ENCODE data around the gene ROR1. TPM values are rescaled to one million over a fixed set of nuclear protein-coding genes. Genes with fewer than 3 reads are reported as not detected.

Gene ROR1
- total RNA-seq, 6 experiments from 2014 or later = 0.04 to 0.58 (median 0.37) TPM

GRCh38 chr1:64139877-64140276 lies 366.1 kb downstream of the ROR1 start:
- 49% methylated on average over 10 of the region's 10 CpGs for WGBS (ENCODE audit: insufficient coverage, low coverage, low lambda C conversion rate, missing lambda C conversion rate)
- Histone ChIP-seq H3K4me1 (no peaks in the 10 kb centered on the region), H3K27me3 (no peaks in the 10 kb centered on the region), H3K4me3 (no peak overlapping the region), H3K9me3 (no peaks in the 10 kb centered on the region), H3K27ac (no peak overlapping the region), H3K36me3 (no peaks in the 10 kb centered on the region)
- TF ChIP-seq POLR2A (IDR thresholded peaks at IDR 0.05) (no peak), CTCF (IDR thresholded peaks at IDR 0.05) (no peak)
- DNase-seq = no peak
- ATAC-seq = no peak
- intact Hi-C loops (cut with DNase I) = loop anchor here in 1 of 2 donors (10.0 kb wide), 1 partner anchor 445 kb away; no protein-coding TSS in a partner anchor

- Histone ChIP-seq H3K9me3 (no peaks in the 10 kb centered on the region), H3K36me3 (no peaks in the 10 kb centered on the region), H3K27me3 (no peaks in the 10 kb centered on the region), H3K4me1 (no peaks in the 10 kb centered on the region), H3K4me3 (no peak overlapping the region), H3K27ac (no peak overlapping the region)
- intact Hi-C loops (cut with DNase I) = no loop called here
- TF ChIP-seq POLR2A (IDR thresholded peaks at IDR 0.05) (no peak), CTCF (IDR thresholded peaks at IDR 0.05) (no peak)
- 56% methylated on average over 2 of the region's 2 CpGs for WGBS (ENCODE audit: insufficient coverage, low coverage, low lambda C conversion rate, missing lambda C conversion rate)
- DNase-seq (no peak), ATAC-seq (no peak)
Observed at GRCh38 chr1:64140596-64140995, 366.8 kb downstream of the ROR1 start.

- TF ChIP-seq POLR2A (IDR thresholded peaks at IDR 0.05) (no peak), CTCF (IDR thresholded peaks at IDR 0.05) (no peak)
- WGBS (ENCODE audit: insufficient coverage, low coverage, low lambda C conversion rate, missing lambda C conversion rate) = 69% methylated on average over 5 of the region's 5 CpGs
- no peak for ATAC-seq
- Histone ChIP-seq H3K27me3 (no peaks in the 10 kb centered on the region), H3K36me3 (no peaks in the 10 kb centered on the region), H3K4me1 (no peaks in the 10 kb centered on the region), H3K9me3 (no peaks in the 10 kb centered on the region), H3K4me3 (no peak overlapping the region), H3K27ac (no peak overlapping the region)
- intact Hi-C loops (cut with DNase I) = no loop called here
- DNase-seq = no peak
Observed at GRCh38 chr1:64147045-64147724, 373.4 kb downstream of the ROR1 start.

- no peaks in the 10 kb centered on the region for H3K4me1 ChIP-seq
- TF ChIP-seq POLR2A (IDR thresholded peaks at IDR 0.05) (no peak), CTCF (IDR thresholded peaks at IDR 0.05) (no peak)
- no peaks in the 10 kb centered on the region for H3K27me3 ChIP-seq
- 0% methylated on average over 1 of the region's 1 CpG for WGBS (ENCODE audit: insufficient coverage, low coverage, low lambda C conversion rate, missing lambda C conversion rate)
- no peak overlapping the region for H3K4me3 ChIP-seq
- ATAC-seq (no peak), DNase-seq (no peak)
- intact Hi-C loops (cut with DNase I) = no loop called here
- H3K9me3 ChIP-seq = no peaks in the 10 kb centered on the region
- no peak overlapping the region for H3K27ac ChIP-seq
- no peaks in the 10 kb centered on the region for H3K36me3 ChIP-seq
Observed at GRCh38 chr1:64147759-64148158, 373.9 kb downstream of the ROR1 start.

Data from right lobe of liver (tissue), 6 donors.